ENCODE results near the gene NUCB2. TPM values are rescaled to one million over a fixed set of nuclear protein-coding genes. Genes with fewer than 3 reads are reported as not detected.

NUCB2 gene
- total and polyA plus RNA-seq, 2 of the 13 experiments (the other 11 are each of a cell fraction or from before 2014, with no cell fraction given), result 54.2 to 82.4 TPM

GRCh38 chr11:17276236-17277023 lies at the start of gene NUCB2 (continued):
- TF ChIP-seq ZNF614 (CRISPR knock-in tag; IDR thresholded peaks at IDR 0.05; ENCODE audit: borderline replicate concordance) (peak; percentile 9; the same call in 1 of the 2 replicates), ATF1 (CRISPR knock-in tag; IDR thresholded peaks at IDR 0.05) (no peak), MXD3 (CRISPR knock-in tag; IDR thresholded peaks at IDR 0.05) (peak; percentile 48; the same call in 1 of the 2 replicates), ZFP41 (CRISPR knock-in tag; IDR thresholded peaks at IDR 0.05; ENCODE audit: borderline replicate concordance) (no peak; the same call in 1 of the 2 replicates), BORCS8-MEF2B (CRISPR knock-in tag; IDR thresholded peaks at IDR 0.05) (peak; percentile 84), ZNF75D (CRISPR knock-in tag; IDR thresholded peaks at IDR 0.05; ENCODE audit: borderline replicate concordance) (no peak), KIAA2018 (CRISPR knock-in tag; IDR thresholded peaks at IDR 0.05; ENCODE audit: borderline replicate concordance) (peak; percentile 18; the same call in 1 of the 2 replicates), FOXO1 (CRISPR knock-in tag; IDR thresholded peaks at IDR 0.05) (peak; percentile 38; the same call in 1 of the 2 replicates), ZNF792 (CRISPR knock-in tag; IDR thresholded peaks at IDR 0.05) (peak; percentile 62), TAF15 (IDR thresholded peaks at IDR 0.05; ENCODE audit: low read depth, low read length, poor library complexity, severe bottlenecking) (peak; percentile 50), ZNF30 (CRISPR knock-in tag; IDR thresholded peaks at IDR 0.05) (no peak), HDAC2 (CRISPR knock-in tag; IDR thresholded peaks at IDR 0.05) (peak; percentile 55), ZFP36L2 (CRISPR knock-in tag; IDR thresholded peaks at IDR 0.05) (no peak)
- TF ChIP-seq, protein P1, sequence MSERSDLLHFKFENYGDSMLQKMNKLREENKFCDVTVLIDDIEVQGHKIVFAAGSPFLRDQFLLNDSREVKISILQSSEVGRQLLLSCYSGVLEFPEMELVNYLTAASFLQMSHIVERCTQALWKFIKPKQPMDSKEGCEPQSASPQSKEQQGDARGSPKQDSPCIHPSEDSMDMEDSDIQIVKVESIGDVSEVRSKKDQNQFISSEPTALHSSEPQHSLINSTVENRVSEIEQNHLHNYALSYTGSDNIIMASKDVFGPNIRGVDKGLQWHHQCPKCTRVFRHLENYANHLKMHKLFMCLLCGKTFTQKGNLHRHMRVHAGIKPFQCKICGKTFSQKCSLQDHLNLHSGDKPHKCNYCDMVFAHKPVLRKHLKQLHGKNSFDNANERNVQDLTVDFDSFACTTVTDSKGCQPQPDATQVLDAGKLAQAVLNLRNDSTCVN (CRISPR knock-in tag; IDR thresholded peaks at IDR 0.05; ENCODE audit: borderline replicate concordance), result no peak; the same call in 1 of the 2 replicates
- TF ChIP-seq, protein P2, sequence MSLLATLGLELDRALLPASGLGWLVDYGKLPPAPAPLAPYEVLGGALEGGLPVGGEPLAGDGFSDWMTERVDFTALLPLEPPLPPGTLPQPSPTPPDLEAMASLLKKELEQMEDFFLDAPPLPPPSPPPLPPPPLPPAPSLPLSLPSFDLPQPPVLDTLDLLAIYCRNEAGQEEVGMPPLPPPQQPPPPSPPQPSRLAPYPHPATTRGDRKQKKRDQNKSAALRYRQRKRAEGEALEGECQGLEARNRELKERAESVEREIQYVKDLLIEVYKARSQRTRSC (CRISPR knock-in tag; IDR thresholded peaks at IDR 0.05; ENCODE audit: low read depth), result no peak
- TF ChIP-seq, protein P3, sequence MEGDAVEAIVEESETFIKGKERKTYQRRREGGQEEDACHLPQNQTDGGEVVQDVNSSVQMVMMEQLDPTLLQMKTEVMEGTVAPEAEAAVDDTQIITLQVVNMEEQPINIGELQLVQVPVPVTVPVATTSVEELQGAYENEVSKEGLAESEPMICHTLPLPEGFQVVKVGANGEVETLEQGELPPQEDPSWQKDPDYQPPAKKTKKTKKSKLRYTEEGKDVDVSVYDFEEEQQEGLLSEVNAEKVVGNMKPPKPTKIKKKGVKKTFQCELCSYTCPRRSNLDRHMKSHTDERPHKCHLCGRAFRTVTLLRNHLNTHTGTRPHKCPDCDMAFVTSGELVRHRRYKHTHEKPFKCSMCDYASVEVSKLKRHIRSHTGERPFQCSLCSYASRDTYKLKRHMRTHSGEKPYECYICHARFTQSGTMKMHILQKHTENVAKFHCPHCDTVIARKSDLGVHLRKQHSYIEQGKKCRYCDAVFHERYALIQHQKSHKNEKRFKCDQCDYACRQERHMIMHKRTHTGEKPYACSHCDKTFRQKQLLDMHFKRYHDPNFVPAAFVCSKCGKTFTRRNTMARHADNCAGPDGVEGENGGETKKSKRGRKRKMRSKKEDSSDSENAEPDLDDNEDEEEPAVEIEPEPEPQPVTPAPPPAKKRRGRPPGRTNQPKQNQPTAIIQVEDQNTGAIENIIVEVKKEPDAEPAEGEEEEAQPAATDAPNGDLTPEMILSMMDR (CRISPR knock-in tag; IDR thresholded peaks at IDR 0.05), result peak; percentile 19; the same call in 1 of the 2 replicates
